Rectal smooth muscle tissue (tissue), 1 donor: ENCODE results near the gene SIDT2.
"Not testable (repeated sequence)": the region's sequence is repeated elsewhere in the genome, so short reads cannot be mapped to it uniquely, and the experiment has no call there.

Experiments used
- H3K27ac ChIP-seq: one replicate; pipeline ENCODE4 v1.7.0; 2013; ENCODE audit warnings: low read depth, low read length, inconsistent platforms
- H3K27me3 ChIP-seq: one replicate; pipeline ENCODE4 v1.7.0; 2013; ENCODE audit warnings: low read length; ENCODE audit not compliant: control insufficient read depth, insufficient read depth
- H3K36me3 ChIP-seq: one replicate; pipeline ENCODE4 v1.7.0; 2013; ENCODE audit warnings: low read length; ENCODE audit not compliant: control insufficient read depth, insufficient read depth
- H3K4me1 ChIP-seq: one replicate; pipeline ENCODE4 v1.7.0; 2013; ENCODE audit warnings: low read length; ENCODE audit not compliant: control insufficient read depth, insufficient read depth
- H3K4me3 ChIP-seq: one replicate; pipeline ENCODE4 v1.7.0; 2013; ENCODE audit warnings: low read length
- H3K9ac ChIP-seq: one replicate; pipeline ENCODE4 v1.7.0; 2013; ENCODE audit warnings: low read length

SIDT2 gene

GRCh38 chr11:117204283-117205080 lies 25.9 kb downstream of the SIDT2 start:
- Histone ChIP-seq H3K27ac (peak overlapping the region; percentile 99), H3K27me3 (no peaks in the 10 kb centered on the region), H3K4me1 (peaks cover 35% of the 10 kb centered on the region), H3K4me3 (peak overlapping the region; percentile 86), H3K36me3 (peaks cover 48% of the 10 kb centered on the region), H3K9ac (peak overlapping the region; percentile 38)

DNA sequence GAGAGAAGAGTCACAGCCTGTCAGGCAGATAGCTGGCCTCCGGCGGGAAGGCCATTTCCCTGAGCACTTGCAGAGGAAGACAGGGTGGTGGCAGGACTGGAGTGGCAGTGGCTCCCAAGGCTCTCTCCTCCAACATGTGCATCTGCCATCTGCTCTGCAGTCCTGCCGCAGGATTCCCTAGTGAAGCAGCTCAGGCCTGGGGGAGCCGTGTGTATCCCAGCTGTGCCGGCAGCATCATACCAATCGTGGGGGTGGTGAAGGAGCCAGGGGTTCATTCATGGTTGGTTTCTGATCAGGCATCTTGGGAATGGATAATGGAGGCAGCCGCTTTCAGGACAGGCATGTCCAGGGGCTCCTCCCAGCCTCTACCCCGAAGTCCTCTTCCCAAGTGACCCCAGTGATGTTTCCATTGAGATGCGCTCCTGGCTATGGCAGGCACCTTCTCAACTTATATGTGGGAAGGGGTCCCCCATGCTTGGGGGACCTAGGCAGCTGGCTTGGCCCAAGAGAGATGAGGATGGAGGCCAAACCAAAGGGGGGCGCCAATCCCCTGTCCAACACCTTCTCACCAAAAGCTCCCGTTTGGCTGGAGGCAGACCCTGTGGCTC lies 26.8 kb downstream of the SIDT2 start:
- Histone ChIP-seq H3K4me3 (no peak overlapping the region), H3K27ac (peak overlapping the region; percentile 99), H3K9ac (no peak overlapping the region), H3K27me3 (no peaks in the 10 kb centered on the region), H3K36me3 (peaks cover 47% of the 10 kb centered on the region), H3K4me1 (peaks cover 35% of the 10 kb centered on the region)

- Histone ChIP-seq H3K36me3 (peaks cover 42% of the 10 kb centered on the region), H3K4me1 (peaks cover 35% of the 10 kb centered on the region), H3K27ac (peak overlapping the region; percentile 74)
- H3K27me3 ChIP-seq, H3K9ac ChIP-seq, H3K4me3 ChIP-seq: not testable (repeated sequence)
These were observed 27.6 kb downstream of the SIDT2 start for GRCh38 chr11:117206111-117206510.

DNA sequence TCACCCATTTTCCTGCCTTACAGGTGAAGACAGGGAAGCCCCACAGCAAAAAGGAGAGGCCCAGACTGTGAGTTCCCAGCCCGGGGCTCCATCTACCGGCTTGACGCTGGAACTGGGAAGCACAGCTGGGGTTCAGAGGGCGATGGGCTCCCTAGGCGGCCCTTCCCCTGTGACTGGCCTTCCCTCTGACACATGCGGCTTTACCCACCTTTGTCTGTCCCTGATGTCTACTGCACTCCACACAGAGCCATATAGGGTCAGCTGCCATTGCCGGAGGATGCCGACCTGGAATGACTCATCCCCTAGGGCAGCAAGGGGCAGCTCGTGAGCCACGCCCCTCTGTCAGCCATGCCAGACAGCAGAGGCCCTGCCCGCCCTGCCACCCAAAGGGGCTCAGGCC lies 28.3 kb downstream of the SIDT2 start:
- not testable (repeated sequence) for H3K4me3 ChIP-seq, H3K27me3 ChIP-seq, H3K9ac ChIP-seq
- H3K4me1 ChIP-seq: peaks cover 33% of the 10 kb centered on the region
- peak overlapping the region; percentile 73 for H3K27ac ChIP-seq
- peaks cover 35% of the 10 kb centered on the region for H3K36me3 ChIP-seq

DNA sequence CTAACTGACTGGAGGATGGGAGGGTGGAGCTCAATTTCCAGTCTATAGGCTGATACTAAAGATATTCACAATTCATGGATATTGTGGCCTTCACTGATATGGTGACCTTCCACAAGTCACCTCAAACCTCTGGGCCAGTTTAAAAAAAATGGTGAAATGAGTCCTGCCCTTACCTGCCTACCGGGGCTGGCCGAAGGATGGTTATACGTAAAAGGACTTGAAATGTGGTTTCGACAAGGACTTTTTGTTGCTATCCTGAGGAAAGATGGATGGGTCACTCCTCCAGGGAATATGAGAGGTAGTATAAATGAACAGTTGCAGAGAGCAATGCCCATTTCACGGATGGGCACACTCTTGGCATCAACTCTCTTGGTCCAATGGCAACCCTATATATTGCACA lies 28.9 kb downstream of the SIDT2 start:
- H3K27me3 ChIP-seq, H3K9ac ChIP-seq, H3K4me3 ChIP-seq: not testable (repeated sequence)
- H3K36me3 ChIP-seq: peaks cover 29% of the 10 kb centered on the region
- peak overlapping the region; percentile 22 for H3K27ac ChIP-seq
- H3K4me1 ChIP-seq: peaks cover 29% of the 10 kb centered on the region

DNA sequence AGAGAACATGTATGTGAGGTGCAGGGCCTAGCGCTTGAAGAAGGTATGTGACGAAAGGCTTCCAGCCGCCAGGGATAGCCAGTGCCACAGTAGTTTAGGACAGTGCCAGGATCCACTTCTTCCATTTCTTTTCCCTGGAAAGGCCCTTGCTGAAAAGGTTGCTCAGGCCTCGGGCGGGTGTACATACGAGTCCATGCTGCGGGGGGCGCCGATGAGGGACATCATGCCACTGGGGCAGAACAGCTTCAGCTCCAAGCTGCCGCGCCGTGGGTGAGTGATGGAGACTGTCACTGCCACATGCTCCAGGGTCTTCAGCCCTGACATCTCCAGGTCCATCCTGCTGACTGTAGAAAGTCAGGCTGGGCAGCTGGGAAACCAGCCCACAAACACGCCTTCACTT lies 30.2 kb downstream of the SIDT2 start:
- peaks cover 22% of the 10 kb centered on the region for H3K4me1 ChIP-seq
- H3K9ac ChIP-seq, H3K27me3 ChIP-seq, H3K4me3 ChIP-seq: not testable (repeated sequence)
- H3K27ac ChIP-seq: peak overlapping the region; percentile 68
- peaks cover 28% of the 10 kb centered on the region for H3K36me3 ChIP-seq

DNA sequence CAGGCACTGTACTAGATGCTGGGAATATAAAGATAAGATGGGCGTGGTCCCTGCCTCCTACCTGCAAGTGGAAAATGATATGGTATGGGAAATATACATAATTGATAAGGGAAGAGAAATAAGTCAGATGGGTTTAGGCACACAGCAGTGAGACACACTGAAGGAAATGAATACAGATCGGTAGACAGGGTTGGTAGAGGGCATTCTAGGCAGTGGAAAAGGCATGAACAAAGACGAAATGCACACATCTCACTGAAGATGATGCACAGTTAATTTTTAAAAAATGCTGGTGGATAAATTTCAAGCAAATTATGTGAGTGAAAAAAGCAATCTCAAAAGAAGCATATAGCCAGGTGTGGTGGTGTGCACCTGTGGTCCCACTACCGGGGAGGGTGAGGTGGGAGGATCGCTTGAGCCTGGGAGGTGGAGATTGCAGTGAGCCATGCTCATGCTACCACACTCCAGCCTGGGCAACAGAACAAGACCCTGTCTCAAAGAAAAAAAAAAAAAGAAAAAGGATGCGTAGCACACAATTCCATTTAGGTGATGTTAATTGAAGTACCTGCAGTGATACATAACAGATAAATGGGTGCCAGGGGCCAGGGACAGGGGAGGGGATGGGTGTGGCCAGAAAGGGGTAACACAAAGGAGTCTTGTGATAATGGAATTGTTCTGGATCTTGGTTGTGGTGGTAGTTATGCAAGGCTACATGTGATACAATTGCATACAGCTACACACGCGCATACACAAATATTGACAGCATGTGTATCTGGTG lies 31.0 kb downstream of the SIDT2 start:
- H3K9ac ChIP-seq, H3K27me3 ChIP-seq, H3K4me3 ChIP-seq: not testable (repeated sequence)
- H3K36me3 ChIP-seq: peaks cover 26% of the 10 kb centered on the region
- peak overlapping the region; percentile 42 for H3K27ac ChIP-seq
- peaks cover 13% of the 10 kb centered on the region for H3K4me1 ChIP-seq

DNA sequence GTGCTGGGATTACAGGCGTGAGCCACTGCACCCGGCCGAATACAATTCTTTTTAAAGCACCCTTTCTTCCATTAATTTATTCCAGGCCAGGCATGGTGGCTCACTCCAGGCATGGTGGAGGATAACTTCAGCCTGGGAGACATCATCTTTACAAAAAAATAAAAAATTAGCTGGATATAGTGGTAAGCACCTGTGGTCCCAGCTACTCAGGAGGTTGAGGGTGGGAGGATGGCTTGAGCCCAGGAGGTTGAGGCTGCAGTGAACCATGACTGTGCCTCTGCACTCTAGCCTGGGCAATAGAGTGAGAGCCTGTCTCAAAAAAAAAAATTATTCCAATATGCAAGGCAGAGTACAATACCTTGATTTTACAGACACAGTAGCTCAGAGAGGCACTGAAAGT lies 32.1 kb downstream of the SIDT2 start:
- Histone ChIP-seq H3K27ac (no peak overlapping the region), H3K36me3 (peaks cover 19% of the 10 kb centered on the region)

DNA sequence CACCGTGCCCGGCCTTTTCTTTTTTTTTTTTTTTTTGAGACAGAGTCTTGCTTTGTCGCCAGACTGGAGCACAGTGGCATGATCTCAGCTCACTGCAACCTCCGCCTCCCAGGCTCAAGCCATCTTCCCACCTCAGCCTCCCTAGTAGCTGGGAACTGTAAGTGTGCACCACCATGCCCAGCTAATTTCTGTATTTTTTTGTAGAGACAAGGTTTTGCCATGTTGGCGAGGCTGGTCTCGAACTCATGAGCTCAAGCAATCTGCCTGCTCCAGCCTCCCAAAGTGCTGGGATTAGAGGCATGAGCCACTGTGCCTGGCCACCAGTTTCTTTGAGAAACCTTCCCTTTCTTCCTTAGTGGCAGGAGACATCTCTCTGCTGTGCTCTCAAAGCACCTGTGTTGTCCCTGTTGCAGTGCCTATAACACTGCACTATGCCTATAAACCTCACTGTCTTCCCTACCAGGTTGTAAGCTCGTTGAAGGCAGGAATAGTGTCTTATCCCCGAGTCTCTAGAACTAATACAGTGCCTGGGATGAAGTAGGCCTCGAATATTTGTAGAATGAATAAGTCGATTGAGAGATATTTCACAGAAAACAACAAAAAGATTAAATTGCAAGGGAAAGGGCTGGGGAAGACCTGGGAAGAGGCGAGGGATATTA lies 34.3 kb downstream of the SIDT2 start:
- no peak overlapping the region for H3K9ac ChIP-seq
- peaks cover 14% of the 10 kb centered on the region for H3K4me1 ChIP-seq
- no peak overlapping the region for H3K4me3 ChIP-seq
- H3K36me3 ChIP-seq: peaks cover 22% of the 10 kb centered on the region
- H3K27ac ChIP-seq: peak overlapping the region; percentile 40
- H3K27me3 ChIP-seq: no peaks in the 10 kb centered on the region

More for the DNA sequence above, 32.1 kb downstream of the SIDT2 start:
- no peak overlapping the region for H3K4me3 ChIP-seq
- no peaks in the 10 kb centered on the region for H3K27me3 ChIP-seq
- H3K4me1 ChIP-seq: peaks cover 3% of the 10 kb centered on the region
- H3K9ac ChIP-seq: no peak overlapping the region

DNA sequence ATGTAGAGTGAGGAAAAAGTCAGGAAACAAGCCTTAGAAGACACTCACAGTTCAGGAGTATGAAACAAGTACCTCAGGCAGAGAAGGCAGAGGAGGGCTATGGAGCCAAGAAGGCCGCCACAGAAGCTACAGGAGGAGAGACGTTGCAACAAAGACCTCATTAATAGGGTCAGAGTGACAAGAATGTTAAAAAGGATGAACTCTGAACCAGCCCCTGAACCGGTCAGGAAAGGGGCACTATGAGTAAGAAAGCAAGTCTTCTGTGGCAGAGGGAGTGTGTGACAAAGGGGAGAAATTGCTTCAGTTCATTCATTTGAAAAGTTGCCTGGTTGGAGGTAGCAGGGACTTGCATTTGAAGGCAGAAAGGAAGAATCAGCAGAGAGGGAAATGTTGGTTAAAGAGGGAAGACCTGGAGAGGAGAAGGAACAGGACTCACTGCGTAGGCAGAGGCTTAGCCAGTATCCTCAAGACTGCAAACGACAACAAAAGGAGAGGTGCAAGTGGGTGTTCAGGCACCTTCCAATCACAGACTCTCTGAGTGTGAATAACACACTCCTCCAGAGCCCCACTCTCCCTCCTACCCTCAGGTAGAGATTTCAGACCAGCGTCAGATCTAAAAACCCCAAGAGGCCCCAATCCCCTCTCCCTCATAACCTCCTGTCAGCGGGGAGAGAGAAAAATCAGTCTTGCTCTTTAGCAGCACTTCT lies 36.0 kb downstream of the SIDT2 start:
- H3K27ac ChIP-seq: peak overlapping the region; percentile 44
- no peak overlapping the region for H3K4me3 ChIP-seq
- peaks cover 32% of the 10 kb centered on the region for H3K4me1 ChIP-seq
- no peak overlapping the region for H3K9ac ChIP-seq
- H3K27me3 ChIP-seq: no peaks in the 10 kb centered on the region
- peaks cover 34% of the 10 kb centered on the region for H3K36me3 ChIP-seq

DNA sequence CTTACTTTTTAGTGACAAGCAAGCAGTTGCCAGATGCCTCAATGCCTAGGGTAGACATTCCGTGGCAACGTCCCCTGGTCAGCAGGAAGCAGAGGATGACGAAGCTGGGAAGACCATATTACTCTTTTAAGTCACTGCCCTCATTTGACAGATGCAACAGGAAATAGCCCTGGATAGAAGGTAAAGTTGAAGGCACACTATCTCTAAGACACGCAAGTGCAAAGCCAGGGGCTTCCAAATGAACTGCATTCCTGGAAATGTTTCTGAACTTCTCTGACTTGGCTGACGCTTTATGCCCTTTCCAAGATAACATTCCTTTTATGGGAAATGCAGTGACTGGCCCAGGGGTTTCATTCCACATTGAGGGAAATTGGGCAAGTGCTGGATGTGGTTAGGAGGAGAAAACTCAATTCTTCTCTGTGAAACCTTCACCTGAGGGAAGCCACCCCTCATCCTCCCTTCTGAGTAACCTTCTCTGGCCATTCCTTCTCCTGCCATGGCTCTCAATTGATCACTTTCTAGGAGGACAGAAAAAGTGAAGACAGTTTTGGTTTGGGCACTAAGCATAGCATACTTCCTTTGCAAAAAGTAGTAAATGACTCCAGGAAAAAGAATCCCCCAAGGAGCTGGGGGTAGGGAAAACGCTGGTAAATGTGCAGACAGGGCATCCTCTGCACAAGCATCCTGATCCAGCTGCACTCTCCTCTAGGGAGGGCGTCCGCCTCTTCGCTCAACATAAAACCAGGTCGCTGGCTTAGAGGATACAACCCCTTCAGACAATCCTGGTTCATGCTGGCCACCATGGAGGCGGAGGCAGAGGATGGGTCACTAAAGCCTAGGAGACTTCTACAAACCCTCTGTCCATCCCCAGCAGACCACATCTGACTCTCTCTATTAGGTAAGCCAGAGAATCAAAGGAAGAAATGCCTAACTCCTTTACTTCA lies 38.9 kb downstream of the SIDT2 start:
- Histone ChIP-seq H3K9ac (no peak overlapping the region), H3K36me3 (peaks cover 36% of the 10 kb centered on the region), H3K27ac (peak overlapping the region; percentile 99), H3K27me3 (no peaks in the 10 kb centered on the region), H3K4me3 (no peak overlapping the region), H3K4me1 (peaks cover 58% of the 10 kb centered on the region)
